ENCODE measurements around the gene LIPH. TPM values are rescaled to one million over a fixed set of nuclear protein-coding genes. Genes with fewer than 3 reads are reported as not detected.

LIPH gene
- polyA plus RNA-seq, 1 donor = 0.27 TPM

GRCh38 chr3:185540695-185541094, 11.7 kb downstream of the LIPH start:
- DNase-seq (ENCODE audit: low read depth) = no peak

- no peak for DNase-seq (ENCODE audit: low read depth)
These were observed 12.5 kb downstream of the LIPH start for GRCh38 chr3:185539934-185540333.

- no peak for DNase-seq (ENCODE audit: low read depth)
These were observed 14.9 kb downstream of the LIPH start for GRCh38 chr3:185537369-185537970.

GRCh38 chr3:185534511-185534910, 17.9 kb downstream of the LIPH start:
- no peak for DNase-seq (ENCODE audit: low read depth)

GRCh38 chr3:185532901-185533300, 19.5 kb downstream of the LIPH start:
- no peak for DNase-seq (ENCODE audit: low read depth)

- no peak for DNase-seq (ENCODE audit: low read depth)
These were observed 21.5 kb downstream of the LIPH start for GRCh38 chr3:185530856-185531255.

- no peak for DNase-seq (ENCODE audit: low read depth)
These were observed 23.9 kb downstream of the LIPH start for GRCh38 chr3:185528532-185528931.

GRCh38 chr3:185527364-185527763, 25.0 kb downstream of the LIPH start:
- no peak for DNase-seq (ENCODE audit: low read depth)

- no peak for DNase-seq (ENCODE audit: low read depth)
These were observed 25.9 kb downstream of the LIPH start for GRCh38 chr3:185526349-185526951.

GRCh38 chr3:185521349-185522138, 30.8 kb downstream of the LIPH start:
- DNase-seq (ENCODE audit: low read depth) = no peak

- no peak for DNase-seq (ENCODE audit: low read depth)
These were observed 33.4 kb downstream of the LIPH start for GRCh38 chr3:185519021-185519420.

- DNase-seq (ENCODE audit: low read depth) = no peak
These were observed 34.8 kb downstream of the LIPH start for GRCh38 chr3:185517387-185518130.

GRCh38 chr3:185511711-185512110, 40.7 kb downstream of the LIPH start:
- no peak for DNase-seq (ENCODE audit: low read depth)

- no peak for DNase-seq (ENCODE audit: low read depth)
These were observed 43.9 kb downstream of the LIPH start for GRCh38 chr3:185508335-185508991.

- no peak for DNase-seq (ENCODE audit: low read depth)
These were observed 44.5 kb downstream of the LIPH start for GRCh38 chr3:185507883-185508282.

- DNase-seq (ENCODE audit: low read depth) = no peak
These were observed 47.8 kb downstream of the LIPH start for GRCh38 chr3:185504636-185505035.

- no peak for DNase-seq (ENCODE audit: low read depth)
These were observed 48.9 kb downstream of the LIPH start for GRCh38 chr3:185503521-185503920.

- no peak for DNase-seq (ENCODE audit: low read depth)
These were observed 49.4 kb downstream of the LIPH start for GRCh38 chr3:185502987-185503386.

- peak; percentile 58 for DNase-seq (ENCODE audit: low read depth)
These were observed 53.6 kb downstream of the LIPH start, which contains the start of gene TMEM41A for GRCh38 chr3:185498503-185499396. Gene TMEM41A, minus strand, starts transcription at chr3:185499035. Its CDS starts 74 bp downstream, at chr3:185498961.

GRCh38 chr3:185490241-185490640, 62.1 kb downstream of the LIPH start:
- no peak for DNase-seq (ENCODE audit: low read depth)

GRCh38 chr3:185489462-185489861, 62.9 kb downstream of the LIPH start:
- no peak for DNase-seq (ENCODE audit: low read depth)
